Loucy (cell line): ENCODE results near the gene TYMP.

Experiments used
- H2AFZ ChIP-seq: fragments of 200-600 bp; sonication (generic); 2 replicates; pipeline ENCODE4 v1.6.0; 2016; ENCODE audit warnings: antibody characterized with exemption, mild to moderate bottlenecking, low read length, moderate library complexity
- H3F3A ChIP-seq: fragments of 200-600 bp; 2 replicates; pipeline ENCODE4 v1.6.0; 2016; ENCODE audit warnings: antibody characterized with exemption, low read depth, mild to moderate bottlenecking
- H3K27me3 ChIP-seq: fragments of 200-600 bp; sonication (generic); 2 replicates; pipeline ENCODE4 v1.6.1; 2014; ENCODE audit warnings: low read length, mild to moderate bottlenecking; ENCODE audit not compliant: insufficient read depth, poor library complexity, severe bottlenecking
- H3K36me3 ChIP-seq: fragments of 200-600 bp; sonication (generic); 2 replicates; pipeline ENCODE4 v1.6.1; 2016; ENCODE audit warnings: low read length; ENCODE audit not compliant: insufficient read depth
- H3K4me1 ChIP-seq: fragments of 200-600 bp; sonication (generic); 2 replicates; pipeline ENCODE4 v1.5.1; 2014; ENCODE audit warnings: low read length, mild to moderate bottlenecking; ENCODE audit not compliant: insufficient read depth, poor library complexity, severe bottlenecking
- H3K4me2 ChIP-seq: fragments of 200-600 bp; sonication (generic); 2 replicates; pipeline ENCODE4 v1.6.0; 2014; ENCODE audit warnings: antibody characterized with exemption, low read length, low read depth, mild to moderate bottlenecking; ENCODE audit not compliant: poor library complexity, severe bottlenecking
- H3K4me3 ChIP-seq: fragments of 200-600 bp; sonication (generic); 2 replicates; pipeline ENCODE4 v1.5.1; 2014; ENCODE audit warnings: low read length, mild to moderate bottlenecking, mixed read lengths; ENCODE audit not compliant: poor library complexity, severe bottlenecking
- H3K79me2 ChIP-seq: fragments of 200-600 bp; sonication (generic); 2 replicates; pipeline ENCODE4 v1.6.1; 2014; ENCODE audit warnings: low read length; ENCODE audit not compliant: insufficient read depth
- H3K9ac ChIP-seq: fragments of 200-600 bp; sonication (generic); 2 replicates; pipeline ENCODE4 v1.6.0; 2014; ENCODE audit warnings: mild to moderate bottlenecking, low read depth, low read length, moderate library complexity; ENCODE audit not compliant: poor library complexity, severe bottlenecking
- H3K9me2 ChIP-seq: fragments of 200-600 bp; sonication (generic); replicated peaks from 2 replicates; pipeline ENCODE4 v1.6.1; 2016; ENCODE audit warnings: low read depth, low read length, mixed read lengths
- H3K9me3 ChIP-seq: fragments of 200-600 bp; sonication (generic); 2 replicates; pipeline ENCODE4 v1.6.1; 2014; ENCODE audit warnings: mild to moderate bottlenecking, antibody characterized with exemption, low read length, low read depth; ENCODE audit not compliant: insufficient read depth
- H4K20me1 ChIP-seq: fragments of 200-600 bp; sonication (generic); 2 replicates; pipeline ENCODE4 v1.6.0; 2014; ENCODE audit warnings: antibody characterized with exemption, low read length, mild to moderate bottlenecking; ENCODE audit not compliant: insufficient read depth, poor library complexity, severe bottlenecking
- CTCF ChIP-seq: fragments of 200-600 bp; sonication (generic); conservative IDR thresholded peaks from 2 replicates; pipeline ENCODE4 v1.5.1; 2014; ENCODE audit warnings: mild to moderate bottlenecking, antibody characterized with exemption, low read length
- EZH2phosphoT487 ChIP-seq: fragments of 200-600 bp; IDR thresholded peaks from 2 replicates; pipeline ENCODE4 v1.6.1; 2018; ENCODE audit warnings: antibody characterized with exemption, mild to moderate bottlenecking, moderate library complexity, borderline replicate concordance

Gene TYMP

DNA sequence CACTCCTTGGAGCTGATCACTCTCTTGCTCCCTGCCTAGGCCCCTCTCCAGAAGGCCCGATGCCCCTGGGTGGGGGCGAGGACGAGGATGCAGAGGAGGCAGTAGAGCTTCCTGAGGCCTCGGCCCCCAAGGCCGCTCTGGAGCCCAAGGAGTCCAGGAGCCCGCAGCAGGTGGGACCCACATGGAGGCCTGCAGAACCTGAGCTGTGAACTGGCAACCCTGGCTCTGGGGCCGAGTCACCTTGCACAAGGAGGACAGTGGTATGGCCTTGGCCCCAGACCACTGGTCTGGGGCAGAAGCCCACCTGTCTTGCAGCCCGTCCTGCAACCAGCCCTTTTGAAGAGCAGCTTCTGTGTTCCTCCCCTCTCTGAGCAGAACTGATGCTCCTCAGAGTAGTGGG is 10.7 kb downstream of the TYMP start:
- Histone ChIP-seq H3K79me2 (peaks cover 35% of the 10 kb centered on the region), H4K20me1 (peaks cover 11% of the 10 kb centered on the region), H3K4me3 (no peak overlapping the region), H3K4me2 (no peak overlapping the region), H3K4me1 (peaks cover 8% of the 10 kb centered on the region), H3K27me3 (no peaks in the 10 kb centered on the region), H3K9me2 (no peaks in the 10 kb centered on the region), H3F3A (no peaks in the 10 kb centered on the region), H2AFZ (no peak overlapping the region), H3K9me3 (no peaks in the 10 kb centered on the region), H3K9ac (no peak overlapping the region), H3K36me3 (peaks cover 60% of the 10 kb centered on the region; the same call in 1 of the 2 replicates)
- TF ChIP-seq CTCF (no peak), EZH2phosphoT487 (no peak)

GRCh38 chr22:50518606-50519005 is 11.2 kb downstream of the TYMP start:
- Histone ChIP-seq H3K27me3 (no peaks in the 10 kb centered on the region), H2AFZ (no peak overlapping the region), H3K9ac (no peak overlapping the region), H3K79me2 (peaks cover 35% of the 10 kb centered on the region), H3F3A (no peaks in the 10 kb centered on the region), H3K9me2 (no peaks in the 10 kb centered on the region), H3K9me3 (no peaks in the 10 kb centered on the region), H4K20me1 (peaks cover 11% of the 10 kb centered on the region), H3K4me3 (no peak overlapping the region), H3K4me1 (peaks cover 8% of the 10 kb centered on the region), H3K4me2 (no peak overlapping the region), H3K36me3 (peaks cover 55% of the 10 kb centered on the region; the same call in 1 of the 2 replicates)
- TF ChIP-seq CTCF (no peak), EZH2phosphoT487 (no peak)

DNA sequence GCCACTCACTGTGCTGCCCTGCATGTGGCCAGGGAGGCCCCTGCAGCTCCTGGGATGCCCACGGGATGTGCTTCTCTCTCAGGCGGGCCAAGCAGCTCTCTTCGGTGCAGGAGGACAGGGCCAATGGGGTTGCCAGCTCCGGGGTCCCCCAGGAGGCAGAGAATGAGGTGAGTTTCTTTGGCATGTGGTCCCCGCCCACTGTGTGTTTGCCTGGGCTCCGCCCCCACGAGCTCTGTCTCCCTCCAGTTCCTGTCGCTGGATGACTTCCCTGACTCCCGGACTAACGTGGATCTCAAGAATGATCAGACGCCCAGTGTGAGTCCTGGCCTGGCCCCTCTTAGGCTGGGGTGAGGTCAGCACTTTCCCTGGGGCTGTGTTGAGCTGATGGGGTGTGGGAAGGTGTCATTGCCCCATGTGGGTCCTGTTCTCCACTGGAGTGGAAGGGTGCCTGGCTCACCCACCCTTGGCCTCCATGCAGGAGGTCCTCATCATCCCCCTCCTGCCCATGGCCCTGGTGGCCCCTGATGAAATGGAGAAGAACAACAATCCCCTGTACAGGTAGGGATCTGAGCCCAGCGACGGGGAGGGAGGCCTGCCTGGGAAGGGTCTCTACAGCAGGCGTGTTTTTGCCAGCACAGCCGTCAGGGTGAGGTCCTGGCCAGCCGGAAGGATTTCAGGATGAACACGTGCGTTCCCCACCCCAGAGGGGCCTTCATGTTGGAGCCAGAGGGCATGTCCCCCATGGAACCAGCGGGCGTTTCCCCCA is 12.1 kb downstream of the TYMP start:
- Histone ChIP-seq H3K4me1 (peaks cover 16% of the 10 kb centered on the region), H3K36me3 (peaks cover 45% of the 10 kb centered on the region; the same call in 1 of the 2 replicates), H4K20me1 (peaks cover 11% of the 10 kb centered on the region), H3K27me3 (no peaks in the 10 kb centered on the region), H3F3A (no peaks in the 10 kb centered on the region), H3K4me3 (no peak overlapping the region), H3K4me2 (no peak overlapping the region), H3K9me3 (no peaks in the 10 kb centered on the region), H3K9ac (no peak overlapping the region), H3K9me2 (no peaks in the 10 kb centered on the region), H2AFZ (no peak overlapping the region), H3K79me2 (peaks cover 44% of the 10 kb centered on the region)
- TF ChIP-seq CTCF (no peak), EZH2phosphoT487 (no peak)
